LNCAP (cell line): ENCODE measurements around the gene CPA2.
A peak's percentile ranks its signal among the peaks of the same experiment; 100 is the strongest.

ENCODE experiments used
- CTCF ChIP-seq: fragments of 450-650 bp; IDR thresholded peaks from 2 replicates; pipeline ENCODE4 v1.5.1; 2017; ENCODE audit warnings: mild to moderate bottlenecking

Gene CPA2

GRCh38 chr7:130275826-130276297 is 9.2 kb downstream of the CPA2 start:
- no peak for TF ChIP-seq CTCF

GRCh38 chr7:130276796-130277762 is 10.4 kb downstream of the CPA2 start:
- no peak for TF ChIP-seq CTCF

GRCh38 chr7:130277763-130278643 is 11.3 kb downstream of the CPA2 start:
- TF ChIP-seq CTCF, result peak; percentile 59

- TF ChIP-seq CTCF, result no peak
Observed at GRCh38 chr7:130278860-130279259, 12.2 kb downstream of the CPA2 start.

GRCh38 chr7:130279286-130279685 is 12.6 kb downstream of the CPA2 start:
- TF ChIP-seq CTCF, result no peak

GRCh38 chr7:130279906-130280305 is 13.2 kb downstream of the CPA2 start:
- no peak for TF ChIP-seq CTCF

- no peak for TF ChIP-seq CTCF
Observed at GRCh38 chr7:130281260-130281659, 14.6 kb downstream of the CPA2 start.
